Hippocampal formation (tissue), 2 donors: ENCODE data around the gene KLHL12.
A peak's percentile ranks its signal among the peaks of the same experiment; 100 is the strongest.

Experiments used
- DNase-seq, 2 donors: peaks; one replicate each; lab custom pipeline; 2025; lab: John Stamatoyannopoulos, UW

KLHL12 gene

DNA sequence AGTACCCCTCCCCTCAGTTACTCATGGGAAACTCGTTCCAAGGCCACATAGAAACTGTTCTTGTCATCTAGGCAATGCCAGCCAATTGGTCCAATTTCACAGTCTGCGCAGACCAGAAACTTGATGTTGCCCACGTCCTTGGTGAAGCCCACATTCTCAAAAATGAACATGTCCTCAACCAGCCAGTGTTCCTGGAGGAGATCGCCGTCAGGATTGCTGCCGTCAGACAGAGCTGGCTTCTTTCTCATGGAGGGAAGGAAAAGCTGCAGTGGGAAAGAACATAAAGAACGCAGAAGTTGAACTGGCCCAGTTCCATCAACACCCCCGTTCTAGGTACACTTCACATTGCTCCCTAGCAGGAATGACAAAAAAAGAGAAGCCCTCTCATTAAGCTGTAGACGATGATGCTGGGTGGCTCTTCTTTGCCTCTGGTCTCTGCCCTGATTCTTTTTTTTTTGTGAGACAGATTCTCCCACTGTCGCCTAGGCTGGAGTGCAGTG is 46.0 kb downstream of the KLHL12 start:
- DNase-seq = no peak

GRCh38 chr1:202880062-202880461 is 47.0 kb downstream of the KLHL12 start:
- no peak for DNase-seq

DNA sequence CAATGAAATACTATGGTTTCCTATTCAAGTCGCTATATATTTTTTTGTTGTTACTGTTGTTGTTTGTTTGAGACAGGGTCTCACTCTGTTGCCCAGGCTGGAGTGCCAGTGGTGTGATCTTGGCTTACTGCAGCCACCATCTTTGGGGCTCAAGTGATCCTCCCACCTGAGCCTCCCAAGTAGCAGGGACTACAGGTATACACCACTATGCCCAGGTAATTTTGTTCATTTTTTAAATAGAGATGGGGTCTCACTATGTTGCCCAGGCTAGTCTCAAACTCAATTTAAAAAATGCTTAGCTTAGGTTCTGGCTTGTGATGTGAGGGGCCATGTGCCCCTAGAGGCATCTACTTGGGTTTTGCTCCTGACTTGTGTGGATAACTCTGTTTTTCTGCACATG is 47.9 kb downstream of the KLHL12 start:
- DNase-seq = no peak

GRCh38 chr1:202873026-202873425 is 54.0 kb downstream of the KLHL12 start:
- DNase-seq = no peak

GRCh38 chr1:202871367-202871766 is 55.7 kb downstream of the KLHL12 start:
- no peak for DNase-seq

DNA sequence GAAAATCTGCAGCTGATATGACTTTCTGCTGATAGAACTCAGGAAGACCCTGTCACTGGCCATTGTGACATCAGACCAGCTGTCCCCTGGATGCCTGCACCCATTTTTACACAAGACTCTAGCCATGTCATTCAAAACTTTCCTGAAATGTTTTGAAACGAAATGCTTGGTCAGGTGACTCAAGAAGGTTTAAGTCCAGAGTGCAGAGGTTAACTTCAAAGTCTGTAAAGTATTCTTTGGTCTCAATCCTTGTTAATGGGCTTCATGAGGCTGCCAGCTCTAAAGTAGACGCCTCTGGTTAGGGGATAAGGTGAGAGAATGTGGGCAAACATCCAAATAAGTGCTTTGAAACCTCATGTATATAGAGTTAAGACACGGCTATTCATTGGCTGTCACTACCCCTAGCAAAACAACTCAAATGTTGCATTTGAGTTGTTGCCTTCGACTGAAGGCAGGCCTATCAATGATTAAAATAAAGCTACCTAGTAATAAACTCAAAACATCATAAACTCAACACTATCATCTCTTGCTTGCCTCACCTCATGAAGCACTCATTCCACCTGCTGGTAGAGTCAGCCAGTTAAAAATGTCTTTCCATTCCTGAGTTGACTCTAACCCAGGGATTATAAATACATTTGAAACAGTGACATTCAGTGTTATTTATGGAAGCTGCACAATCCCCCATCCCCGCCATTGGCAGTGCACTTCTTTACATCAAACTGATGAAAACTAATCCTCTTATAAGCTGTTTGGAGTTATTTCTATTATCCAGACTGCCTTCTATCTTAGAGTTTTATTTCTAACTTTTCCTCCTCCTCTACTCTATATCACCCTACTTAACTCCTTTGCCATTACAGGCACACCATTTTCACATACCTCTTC is 64.1 kb downstream of the KLHL12 start:
- DNase-seq = no peak

DNA sequence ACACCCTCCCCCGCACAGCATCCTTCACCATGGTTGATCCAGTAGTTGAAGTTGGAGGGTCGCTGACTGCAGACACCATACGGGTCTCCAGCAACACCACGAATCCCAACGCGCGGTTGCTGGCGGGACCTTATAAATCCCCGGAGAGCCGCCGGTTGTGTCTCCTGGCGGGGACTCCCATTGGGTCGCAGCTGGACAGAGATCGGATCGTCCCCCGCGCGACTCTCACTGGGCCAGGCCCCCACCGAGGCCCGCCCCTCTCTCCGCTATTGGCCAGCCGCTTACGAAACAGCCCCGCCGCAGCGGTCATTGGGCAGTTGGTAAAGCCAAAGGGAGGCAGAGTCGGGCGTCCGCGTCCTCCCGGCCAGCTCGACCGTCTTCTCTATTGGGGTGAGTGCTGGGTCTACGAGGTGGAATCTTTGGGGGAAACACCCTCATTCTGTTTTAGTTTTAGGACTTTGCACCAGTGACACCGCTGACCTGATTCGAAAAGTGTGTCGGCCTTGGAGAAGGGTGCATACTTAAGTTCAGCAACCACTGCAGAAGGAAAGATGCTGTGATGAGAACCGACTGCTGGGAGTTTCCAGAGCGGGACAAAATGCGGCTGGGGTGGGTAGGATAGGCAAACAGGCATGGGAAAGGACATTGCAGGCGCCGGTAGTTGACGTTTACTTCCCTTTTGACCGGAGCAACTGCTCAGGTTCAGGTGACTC is 65.5 kb downstream of the KLHL12 start:
- peak; percentile 88 to 92 for DNase-seq

GRCh38 chr1:202860744-202861419 is 66.2 kb downstream of the KLHL12 start:
- no peak for DNase-seq

GRCh38 chr1:202858789-202859414 is 68.1 kb downstream of the KLHL12 start:
- DNase-seq = no peak

DNA sequence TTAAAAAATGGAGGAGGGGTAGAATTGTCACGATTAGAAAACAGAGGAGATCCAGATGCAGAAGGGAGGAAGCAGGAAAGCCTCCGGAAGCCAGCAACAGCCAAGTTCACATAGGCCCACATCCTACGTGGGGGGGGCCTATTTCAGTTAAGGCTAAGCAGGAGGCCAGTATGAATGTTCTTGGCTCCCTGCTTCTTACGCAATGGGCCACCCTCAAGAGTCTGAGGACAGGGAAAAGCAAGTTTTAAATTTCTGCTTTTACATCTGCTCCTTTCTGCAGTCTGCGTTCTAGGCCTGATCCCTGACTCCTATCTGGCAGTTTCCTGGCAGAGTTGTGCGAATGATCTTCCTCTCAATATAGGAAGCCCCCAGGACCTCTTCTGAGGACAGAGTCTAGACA is 68.7 kb downstream of the KLHL12 start:
- no peak for DNase-seq

- DNase-seq = no peak
These were observed 69.9 kb downstream of the KLHL12 start for GRCh38 chr1:202857136-202857610.

DNA sequence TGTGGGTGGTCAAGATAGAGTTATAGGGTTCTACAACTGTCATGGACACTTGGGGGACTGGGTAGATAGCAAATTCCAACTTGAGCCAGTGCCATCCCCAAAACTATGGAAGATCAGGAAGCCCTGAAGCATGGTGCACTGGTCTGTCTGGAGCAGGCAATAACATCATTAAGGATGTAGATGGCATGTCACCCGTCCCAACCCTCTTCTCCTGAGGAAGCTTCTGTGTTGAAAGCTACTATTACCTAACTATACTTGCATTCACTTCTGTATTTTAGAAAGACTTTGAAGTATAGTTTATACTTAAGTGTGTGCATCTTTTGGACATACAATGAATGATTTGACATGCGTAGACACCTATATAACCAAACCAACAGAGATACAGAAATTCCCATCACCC is 71.0 kb downstream of the KLHL12 start:
- DNase-seq = no peak

DNA sequence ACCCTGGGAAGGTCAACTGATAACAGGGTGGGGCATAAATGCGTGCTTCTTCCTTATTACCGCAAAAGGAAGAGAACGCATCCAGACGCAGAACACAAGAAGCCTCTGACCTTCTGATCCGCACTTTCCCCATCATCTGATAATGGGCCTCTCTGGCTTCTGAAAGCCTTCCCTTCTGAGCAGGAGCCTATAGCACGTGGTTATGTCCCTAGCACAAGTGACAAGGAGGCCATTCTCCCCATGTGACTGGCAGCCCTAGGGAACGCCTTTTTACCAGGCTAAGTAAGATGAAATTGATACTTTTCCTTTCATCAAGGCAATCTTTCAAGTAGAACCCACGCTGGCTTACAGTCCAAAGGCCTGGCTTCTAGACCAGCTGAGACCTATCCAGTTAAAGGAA is 72.2 kb downstream of the KLHL12 start:
- no peak for DNase-seq

DNA sequence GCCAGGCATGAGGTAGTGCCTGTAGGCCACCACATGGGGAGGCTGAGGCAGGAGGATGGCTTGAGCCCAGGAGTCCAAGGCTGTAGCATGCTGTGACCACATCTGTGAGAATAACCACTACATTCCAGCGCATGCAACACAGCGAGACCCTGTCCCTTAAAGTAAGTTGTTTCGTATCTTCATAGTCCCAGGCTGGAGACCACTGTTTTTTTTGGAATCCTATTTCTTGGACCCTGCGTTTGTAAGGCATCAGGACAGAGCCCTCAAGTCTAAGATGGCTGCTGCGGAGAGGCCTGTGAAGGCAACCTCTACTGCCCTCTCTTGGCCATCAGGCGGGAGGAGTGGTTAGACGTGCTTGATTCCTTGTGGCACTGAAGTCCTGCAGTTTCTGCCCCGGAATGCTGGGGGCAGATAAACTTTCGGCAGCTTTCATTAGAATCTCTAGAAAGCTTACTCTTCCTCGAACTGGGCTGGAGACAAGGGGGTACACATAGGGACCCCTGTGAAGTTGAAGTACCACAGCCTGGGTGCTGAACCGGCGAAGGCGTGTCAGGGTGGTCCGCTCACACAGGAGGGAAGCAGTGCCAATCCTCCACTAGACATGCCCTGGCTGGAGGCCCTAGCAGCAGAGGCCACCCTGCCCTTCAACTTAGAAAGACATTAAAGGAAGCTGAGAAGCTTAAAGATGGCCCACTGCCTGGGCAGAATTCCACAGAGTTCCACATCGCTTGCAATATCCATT is 74.7 kb downstream of the KLHL12 start:
- DNase-seq = no peak

- no peak for DNase-seq
These were observed 76.3 kb downstream of the KLHL12 start for GRCh38 chr1:202850593-202851362.

DNA sequence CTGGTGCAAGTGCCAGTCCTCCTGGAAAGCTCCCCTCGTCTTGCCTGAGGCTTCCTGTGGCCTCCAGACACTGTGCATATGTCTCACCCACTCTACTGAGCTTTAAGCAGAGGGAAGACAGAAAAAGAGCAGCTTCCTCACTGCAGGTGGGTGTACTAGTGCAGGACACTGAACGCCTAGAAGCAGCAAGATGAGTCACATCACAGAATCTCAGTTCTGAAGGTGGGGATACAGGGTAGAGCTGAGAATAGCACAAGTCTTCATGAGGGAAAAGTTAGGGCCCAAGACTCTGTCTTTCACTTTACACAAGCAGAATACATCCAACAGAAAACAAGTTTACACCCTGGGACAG is 78.9 kb downstream of the KLHL12 start:
- no peak for DNase-seq

GRCh38 chr1:202844935-202845334 is 82.1 kb downstream of the KLHL12 start:
- DNase-seq = no peak

DNA sequence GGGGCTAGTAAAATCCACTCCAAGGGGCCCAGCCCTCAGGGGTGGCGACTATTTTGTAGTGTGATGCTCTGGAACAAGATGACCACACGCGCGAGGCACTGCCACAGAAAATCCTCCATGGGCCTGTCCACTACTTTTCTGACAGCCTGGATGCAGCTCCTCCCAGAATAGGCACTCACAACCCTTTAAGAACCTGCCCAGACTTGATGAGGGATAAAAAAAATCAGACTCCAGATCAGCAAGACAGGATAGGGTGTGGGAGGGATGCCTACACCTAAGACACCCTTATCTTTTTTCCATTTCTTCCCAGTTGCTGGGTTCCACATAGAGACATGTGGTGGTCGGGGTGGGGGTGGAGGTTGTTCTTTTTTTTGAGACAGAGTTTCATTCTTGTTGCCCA is 82.8 kb downstream of the KLHL12 start:
- DNase-seq = no peak

DNA sequence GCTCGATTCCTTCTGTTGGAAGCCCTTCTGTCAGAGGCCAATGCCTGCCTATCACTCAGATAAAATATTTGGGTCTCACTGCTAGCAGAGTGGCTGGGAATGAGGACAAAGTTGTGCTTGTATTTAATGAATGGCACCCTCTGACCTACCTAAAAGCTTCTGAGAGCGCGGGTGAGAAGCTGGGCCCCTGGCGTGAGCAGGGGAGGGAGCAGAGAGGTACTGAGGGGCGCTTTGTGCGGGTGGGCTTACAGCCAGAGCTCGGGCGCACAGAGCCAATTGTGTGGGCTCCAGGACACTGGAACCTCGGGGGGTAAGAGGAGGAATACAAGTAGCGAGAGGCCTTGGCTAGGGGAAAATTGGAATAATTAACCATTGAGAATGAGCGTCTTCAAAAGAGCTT is 84.0 kb downstream of the KLHL12 start:
- DNase-seq = peak in 1 of 2 donors; percentile 19
